GM21528 (cell line): Measurements from ENCODE around the gene DIP2A.
"Not testable (repeated sequence)": the region's sequence is repeated elsewhere in the genome, so short reads cannot be mapped to it uniquely, and the experiment has no call there.

Experiments
- ATAC-seq: cut with Tn5 transposase; IDR thresholded peaks from one replicate; pipeline ENCODE4 v1.9.1; 2021; ENCODE audit warnings: mild to moderate bottlenecking, moderate library complexity; ENCODE audit not compliant: unreplicated experiment, low FRiP score

Gene DIP2A

DNA sequence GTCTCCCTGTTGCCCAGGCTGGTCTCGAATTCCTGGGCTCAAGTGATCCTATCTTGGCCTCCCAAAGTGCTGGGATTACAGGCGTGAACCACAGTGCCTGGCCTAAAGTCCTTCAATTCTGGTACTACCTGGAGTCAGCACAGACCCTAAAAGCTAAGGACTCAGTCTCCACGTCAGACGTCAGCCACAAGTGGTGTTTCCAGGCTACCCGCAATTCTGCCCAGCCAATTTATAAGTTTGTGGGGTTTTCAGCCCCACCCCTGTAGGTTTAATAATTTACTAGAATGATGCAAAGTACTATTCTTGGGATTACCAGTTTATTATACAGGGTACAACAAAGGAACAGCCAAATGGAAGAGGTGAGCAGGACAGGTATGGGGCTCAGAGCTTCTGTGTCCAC is 10.6 kb upstream of the DIP2A start:
- ATAC-seq, result no peak

DNA sequence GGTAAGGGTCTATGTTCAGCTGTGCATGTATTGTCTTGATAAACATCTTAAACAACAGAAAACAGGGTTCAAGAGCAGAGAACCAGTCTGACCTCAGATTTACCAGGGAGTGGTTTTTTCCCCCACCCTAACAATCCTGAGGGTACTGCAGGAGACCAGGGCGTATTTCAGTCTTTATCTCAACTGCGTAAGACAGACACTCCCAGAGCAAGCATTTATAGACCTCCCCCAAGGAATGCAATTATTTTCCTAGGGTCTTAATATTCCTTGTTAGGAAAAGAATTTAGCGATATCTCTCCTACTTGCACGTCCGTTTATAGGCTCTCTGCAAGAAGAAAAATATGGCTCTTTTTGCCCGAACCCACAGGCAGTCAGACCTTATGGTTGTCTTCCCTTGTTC is 9.8 kb upstream of the DIP2A start:
- not testable (repeated sequence) for ATAC-seq

GRCh38 chr21:46452710-46453109 is 6.0 kb upstream of the DIP2A start:
- ATAC-seq, result no peak

DNA sequence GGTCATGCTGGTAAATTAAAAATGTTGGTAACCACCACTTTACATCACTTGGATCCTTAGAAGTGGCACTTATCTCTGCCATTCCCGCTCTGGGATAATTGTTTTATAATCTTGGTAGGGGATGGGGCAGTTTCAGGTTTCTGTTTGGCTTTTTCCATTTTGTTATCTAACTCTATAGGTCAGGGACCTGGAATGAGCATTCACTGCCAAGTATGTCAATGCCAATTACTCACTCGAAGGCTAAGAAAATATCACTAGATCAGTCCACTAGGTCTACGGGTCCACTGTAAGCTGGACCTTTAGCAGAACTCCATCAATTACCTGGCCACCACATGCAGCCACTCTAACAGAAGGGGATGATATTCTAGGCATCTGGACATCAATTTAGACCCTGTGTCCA is 4.5 kb upstream of the DIP2A start:
- ATAC-seq, result no peak

DNA sequence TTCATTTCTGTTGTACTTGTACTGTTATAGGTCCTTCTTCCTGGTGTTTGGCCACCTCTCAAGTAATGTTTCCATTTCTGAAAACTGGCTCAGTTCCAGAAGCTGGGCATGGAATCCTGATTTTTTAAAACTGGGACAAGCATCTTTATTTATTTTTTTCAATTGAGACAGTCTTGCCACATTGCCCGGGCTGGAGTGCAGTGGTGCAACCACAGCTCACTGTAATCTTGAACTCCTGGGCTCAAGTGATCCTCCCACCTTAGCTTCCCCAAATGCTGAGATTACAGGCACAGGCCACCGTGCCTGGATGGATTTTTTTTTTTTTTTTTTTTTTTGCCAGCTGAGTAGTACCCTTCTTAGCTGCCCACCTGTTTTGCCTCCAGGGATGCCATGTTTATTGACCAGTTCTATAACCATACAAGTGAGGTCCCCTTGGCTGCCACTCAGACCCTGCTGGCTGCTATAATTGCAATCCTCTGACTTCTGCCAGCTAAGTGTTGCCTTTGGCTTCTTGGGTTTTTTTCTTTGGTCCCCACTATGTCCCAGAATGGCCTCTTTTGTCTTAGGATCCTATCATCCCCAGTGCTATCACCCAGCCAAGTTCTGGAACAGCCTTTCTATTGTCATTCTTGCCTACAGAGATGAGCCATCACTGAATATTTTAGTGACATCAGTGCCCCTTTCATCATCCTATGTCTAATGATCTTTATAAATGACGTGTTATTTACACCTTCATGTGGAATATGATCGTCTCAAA is 3.9 kb upstream of the DIP2A start:
- no peak for ATAC-seq

DNA sequence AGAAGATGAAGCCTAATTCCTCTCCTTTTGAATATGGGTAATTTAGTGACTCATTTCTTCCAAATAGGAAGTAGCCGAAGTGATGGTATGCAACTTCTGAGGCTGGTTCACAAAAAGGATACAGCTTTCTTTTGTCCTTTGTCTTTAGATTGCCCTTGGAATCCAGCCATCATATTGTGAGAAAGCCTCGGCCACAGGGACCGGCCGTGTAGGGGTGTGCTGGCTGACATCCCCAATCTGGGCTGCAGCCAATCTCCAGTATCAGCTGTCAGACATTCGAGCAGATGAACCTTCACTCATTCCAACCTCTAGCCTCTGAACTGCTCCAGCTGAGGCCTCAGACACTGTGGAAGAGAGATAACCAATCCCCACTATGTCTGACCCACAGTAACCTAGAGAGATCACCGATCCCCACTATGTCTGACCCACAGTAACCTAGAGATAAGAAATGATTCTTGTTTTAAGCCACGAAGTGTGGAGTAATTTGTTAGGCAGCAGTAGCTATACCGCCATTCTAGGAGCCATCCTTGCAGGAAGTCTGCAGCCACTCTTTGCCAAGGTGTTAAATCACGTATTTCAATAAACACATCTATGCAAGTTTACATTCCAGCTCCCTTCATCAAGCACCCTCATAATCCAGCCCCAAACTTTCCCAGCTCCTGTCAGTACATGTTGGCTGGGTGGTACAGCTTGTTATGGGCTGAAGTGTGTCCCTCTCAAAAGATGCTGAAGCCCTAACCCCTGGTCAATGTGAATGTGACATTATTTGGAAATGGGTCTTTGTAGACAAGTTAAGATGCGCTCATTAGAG is 2.9 kb upstream of the DIP2A start:
- ATAC-seq, result no peak

- no peak for ATAC-seq
Observed at GRCh38 chr21:46456750-46457149, 1.9 kb upstream of the DIP2A start.

- ATAC-seq, result peak; percentile 34
Observed at GRCh38 chr21:46457801-46458314, 833 bp upstream of the DIP2A start.

GRCh38 chr21:46459024-46459355 is 299 bp downstream of the DIP2A start:
- no peak for ATAC-seq

GRCh38 chr21:46459356-46460112 is 843 bp downstream of the DIP2A start:
- no peak for ATAC-seq

DNA sequence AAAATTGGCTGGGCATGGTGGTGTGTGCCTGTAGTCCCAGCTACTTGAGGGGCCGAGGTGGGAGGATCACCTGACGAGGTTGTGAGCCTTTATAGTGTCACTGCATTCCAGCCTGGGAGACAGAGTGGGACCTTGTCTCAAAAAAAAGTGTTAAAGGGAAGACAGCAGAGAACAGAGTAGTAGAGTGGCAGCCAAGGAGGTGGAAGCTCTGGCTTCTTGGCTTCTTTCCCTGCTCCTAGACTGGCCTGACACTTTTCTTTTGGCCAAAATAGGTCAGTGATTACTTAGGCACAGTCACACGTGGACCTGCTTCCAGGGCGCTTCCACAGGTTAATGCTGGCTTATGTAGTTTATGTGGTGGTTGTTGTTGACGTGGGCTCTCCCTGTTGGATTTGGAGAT is 3.2 kb downstream of the DIP2A start:
- ATAC-seq, result no peak

- ATAC-seq, result not testable (repeated sequence)
Observed at GRCh38 chr21:46465153-46465552, 6.5 kb downstream of the DIP2A start.

DNA sequence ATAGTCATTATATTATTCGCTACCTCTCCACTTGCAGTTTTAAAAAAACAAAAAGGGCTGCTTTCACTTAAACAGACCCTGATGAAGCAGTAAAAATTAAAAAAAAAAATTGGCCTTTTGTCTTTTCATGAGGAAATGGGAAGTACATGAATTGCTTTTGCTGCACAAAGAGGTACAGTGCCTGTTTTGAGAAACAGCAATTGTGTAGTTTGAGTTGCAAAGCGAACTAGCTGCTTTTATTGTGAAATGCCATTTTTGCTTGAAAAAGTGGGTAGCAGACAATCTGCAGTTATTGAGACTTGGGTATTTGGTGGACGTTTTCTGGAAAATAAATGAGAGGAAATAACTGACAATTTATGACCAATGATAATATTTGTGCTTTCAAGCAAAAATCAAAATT is 7.0 kb downstream of the DIP2A start:
- ATAC-seq, result no peak

- no peak for ATAC-seq
Observed at GRCh38 chr21:46468108-46468774, 9.6 kb downstream of the DIP2A start.

GRCh38 chr21:46469275-46469674 is 10.6 kb downstream of the DIP2A start:
- no peak for ATAC-seq

DNA sequence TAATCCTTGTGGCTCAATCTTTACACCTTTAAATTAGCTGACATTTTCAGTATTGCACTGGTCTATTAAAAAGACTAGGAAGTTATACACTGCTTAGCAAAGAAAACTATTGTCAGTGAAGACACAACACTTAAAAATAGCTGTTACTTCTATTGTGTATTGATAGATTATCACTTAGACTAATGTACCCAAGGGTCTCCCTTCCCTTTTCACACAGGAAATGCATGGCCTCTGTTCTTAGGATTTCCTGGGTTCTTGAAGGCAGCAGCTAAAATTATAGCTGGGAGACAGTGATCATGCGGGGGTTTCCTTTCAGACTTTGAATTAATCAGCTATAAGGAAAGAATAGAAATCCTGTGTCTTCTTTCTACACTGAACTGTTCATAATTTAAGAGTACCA is 12.8 kb downstream of the DIP2A start:
- no peak for ATAC-seq

- ATAC-seq, result no peak
Observed at GRCh38 chr21:46472246-46472645, 13.6 kb downstream of the DIP2A start.

GRCh38 chr21:46474382-46474781 is 15.7 kb downstream of the DIP2A start:
- ATAC-seq, result no peak

DNA sequence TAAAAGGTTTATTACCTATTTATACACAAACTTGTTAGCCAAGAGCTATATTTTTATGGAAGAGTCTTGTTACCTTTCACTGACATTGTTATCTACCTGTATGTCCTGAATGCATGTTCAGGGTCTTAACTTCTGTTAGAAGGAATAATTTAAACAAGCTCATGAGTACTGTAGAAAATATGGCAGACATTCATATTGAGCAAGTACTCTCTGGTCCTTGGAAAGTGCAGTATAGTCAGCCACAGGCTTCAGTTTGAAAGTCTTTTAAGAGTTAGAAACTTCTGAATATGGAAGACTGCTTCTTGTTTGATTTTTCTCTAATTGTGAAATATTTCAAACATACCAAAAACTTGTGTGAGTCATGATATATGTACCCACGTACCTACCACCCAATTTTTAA is 16.6 kb downstream of the DIP2A start:
- ATAC-seq, result no peak

GRCh38 chr21:46477765-46478164 is 19.1 kb downstream of the DIP2A start:
- no peak for ATAC-seq

DNA sequence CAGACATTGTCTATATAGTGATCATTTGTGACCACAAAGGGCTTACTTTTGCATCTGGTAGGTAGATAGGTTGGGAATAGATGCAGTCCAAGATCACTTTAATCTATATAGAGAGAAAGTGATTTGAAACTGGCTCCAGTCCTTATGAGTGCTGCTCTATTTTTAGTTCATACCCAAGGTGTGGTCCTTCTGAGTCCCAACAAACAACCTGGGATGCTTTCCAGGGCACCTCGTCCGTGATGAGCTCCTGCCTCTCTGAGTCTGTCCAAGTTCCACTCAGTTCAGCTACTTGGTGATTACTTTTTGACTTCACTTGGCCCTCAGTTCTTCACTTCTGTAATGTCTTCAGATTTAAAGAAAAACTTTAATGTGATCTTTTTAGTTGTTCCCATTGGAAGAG is 20.2 kb downstream of the DIP2A start:
- no peak for ATAC-seq
